SU-DHL-6 (cell line): ENCODE data around the gene BNC1.

ENCODE experiments used
- H2AFZ ChIP-seq: fragments of 200-600 bp; sonication (generic); 2 replicates; pipeline ENCODE4 v1.6.1; 2014; ENCODE audit warnings: low read depth, mild to moderate bottlenecking, moderate library complexity, mixed read lengths, antibody characterized with exemption, low read length; ENCODE audit not compliant: severe bottlenecking
- H3F3A ChIP-seq: fragments of 200-600 bp; shearing (Covaris generic); 2 replicates; pipeline ENCODE4 v1.6.0; 2016; ENCODE audit warnings: antibody characterized with exemption, mild to moderate bottlenecking; ENCODE audit not compliant: insufficient read depth
- H3K27ac ChIP-seq: fragments of 200-600 bp; sonication (generic); 2 replicates; pipeline ENCODE4 v1.5.1; 2016; ENCODE audit warnings: low read depth, mild to moderate bottlenecking, low read length, moderate library complexity, mixed read lengths
- H3K27me3 ChIP-seq: fragments of 200-600 bp; sonication (generic), shearing (Covaris generic); 2 replicates; pipeline ENCODE4 v1.6.0; 2014; ENCODE audit warnings: mild to moderate bottlenecking, low read length
- H3K36me3 ChIP-seq: fragments of 200-600 bp; sonication (generic); 2 replicates; pipeline ENCODE4 v1.6.1; 2014; ENCODE audit warnings: mild to moderate bottlenecking, low read length, mixed read lengths
- H3K4me2 ChIP-seq: fragments of 300-600, 200-600 bp; shearing (Covaris generic), sonication (generic); 2 replicates; pipeline ENCODE4 v1.6.0; 2014; ENCODE audit warnings: low read length, low read depth, mild to moderate bottlenecking; ENCODE audit not compliant: poor library complexity, severe bottlenecking
- H3K4me3 ChIP-seq: fragments of 200-600 bp; sonication (generic); 2 replicates; pipeline ENCODE4 v1.5.1; 2014; ENCODE audit warnings: antibody characterized with exemption, low read length, mild to moderate bottlenecking, mixed read lengths; ENCODE audit not compliant: insufficient read depth, poor library complexity, severe bottlenecking
- H3K79me2 ChIP-seq: fragments of 200-600 bp; sonication (generic); 2 replicates; pipeline ENCODE4 v1.6.1; 2014; ENCODE audit warnings: mild to moderate bottlenecking, low read length, moderate library complexity; ENCODE audit not compliant: insufficient read depth
- H3K9ac ChIP-seq: fragments of 200-600 bp; sonication (generic); 2 replicates; pipeline ENCODE4 v1.7.0; 2014; ENCODE audit warnings: mild to moderate bottlenecking, low read length
- H3K9me2 ChIP-seq: fragments of 200-600 bp; sonication (generic); replicated peaks from 2 replicates; pipeline ENCODE4 v1.6.1; 2014; ENCODE audit warnings: low read length; ENCODE audit not compliant: insufficient read depth
- H3K9me3 ChIP-seq: fragments of 200-600 bp; sonication (generic); 2 replicates; pipeline ENCODE4 v1.6.1; 2014; ENCODE audit warnings: low read length, mixed read lengths; ENCODE audit not compliant: insufficient read depth
- H4K20me1 ChIP-seq: fragments of 200-600 bp; sonication (generic); 2 replicates; pipeline ENCODE4 v1.6.1; 2014; ENCODE audit warnings: low read depth, mild to moderate bottlenecking, antibody characterized with exemption, low read length, moderate library complexity, mixed read lengths
- EZH2phosphoT487 ChIP-seq: fragments of 200-600 bp; sonication (generic), shearing (Covaris generic); conservative IDR thresholded peaks from 2 replicates; pipeline ENCODE4 v1.6.1; 2018; ENCODE audit warnings: mild to moderate bottlenecking, antibody characterized with exemption, low read length, moderate library complexity, mixed read lengths
- TF ChIP-seq, protein P1 (sequence below): fragments of 200-600 bp; sonication (generic); IDR thresholded peaks from one replicate; pipeline ENCODE4 v1.5.1; 2017; ENCODE audit warnings: antibody characterized with exemption, mild to moderate bottlenecking, low read length, moderate library complexity; ENCODE audit not compliant: insufficient read depth, poor library complexity, severe bottlenecking

Gene BNC1

DNA sequence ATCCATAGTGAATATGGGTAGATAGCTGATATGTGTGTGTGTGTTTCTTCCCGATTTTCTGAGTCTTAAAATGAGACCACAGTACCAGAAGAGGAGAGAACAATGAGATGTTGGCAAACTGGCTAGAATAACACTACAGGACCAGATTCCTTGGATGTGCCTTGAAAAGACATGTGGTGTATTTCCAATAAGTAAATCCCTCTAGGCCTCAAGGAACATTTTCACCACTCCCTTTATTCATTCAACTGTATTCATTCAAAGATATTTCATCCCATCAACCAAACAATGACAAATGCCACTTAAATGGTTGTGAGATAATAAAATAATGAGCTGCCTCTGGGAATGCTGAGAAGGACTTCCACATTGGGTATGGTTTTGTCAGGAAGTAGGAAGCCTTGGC lies 8.7 kb upstream of the BNC1 start:
- no peak overlapping the region for H3K4me3 ChIP-seq
- no peak overlapping the region for H3K4me2 ChIP-seq
- H3K79me2 ChIP-seq, result no peaks in the 10 kb centered on the region
- no peak overlapping the region for H2AFZ ChIP-seq
- no peaks in the 10 kb centered on the region for H4K20me1 ChIP-seq
- no peaks in the 10 kb centered on the region for H3F3A ChIP-seq
- H3K36me3 ChIP-seq, result no peaks in the 10 kb centered on the region
- no peak overlapping the region for H3K27ac ChIP-seq
- no peaks in the 10 kb centered on the region for H3K27me3 ChIP-seq
- no peaks in the 10 kb centered on the region for H3K9me2 ChIP-seq
- H3K9me3 ChIP-seq, result no peaks in the 10 kb centered on the region
- no peak overlapping the region for H3K9ac ChIP-seq
- TF ChIP-seq, protein P1, sequence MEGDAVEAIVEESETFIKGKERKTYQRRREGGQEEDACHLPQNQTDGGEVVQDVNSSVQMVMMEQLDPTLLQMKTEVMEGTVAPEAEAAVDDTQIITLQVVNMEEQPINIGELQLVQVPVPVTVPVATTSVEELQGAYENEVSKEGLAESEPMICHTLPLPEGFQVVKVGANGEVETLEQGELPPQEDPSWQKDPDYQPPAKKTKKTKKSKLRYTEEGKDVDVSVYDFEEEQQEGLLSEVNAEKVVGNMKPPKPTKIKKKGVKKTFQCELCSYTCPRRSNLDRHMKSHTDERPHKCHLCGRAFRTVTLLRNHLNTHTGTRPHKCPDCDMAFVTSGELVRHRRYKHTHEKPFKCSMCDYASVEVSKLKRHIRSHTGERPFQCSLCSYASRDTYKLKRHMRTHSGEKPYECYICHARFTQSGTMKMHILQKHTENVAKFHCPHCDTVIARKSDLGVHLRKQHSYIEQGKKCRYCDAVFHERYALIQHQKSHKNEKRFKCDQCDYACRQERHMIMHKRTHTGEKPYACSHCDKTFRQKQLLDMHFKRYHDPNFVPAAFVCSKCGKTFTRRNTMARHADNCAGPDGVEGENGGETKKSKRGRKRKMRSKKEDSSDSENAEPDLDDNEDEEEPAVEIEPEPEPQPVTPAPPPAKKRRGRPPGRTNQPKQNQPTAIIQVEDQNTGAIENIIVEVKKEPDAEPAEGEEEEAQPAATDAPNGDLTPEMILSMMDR, result no peak
- TF ChIP-seq EZH2phosphoT487, result no peak

DNA sequence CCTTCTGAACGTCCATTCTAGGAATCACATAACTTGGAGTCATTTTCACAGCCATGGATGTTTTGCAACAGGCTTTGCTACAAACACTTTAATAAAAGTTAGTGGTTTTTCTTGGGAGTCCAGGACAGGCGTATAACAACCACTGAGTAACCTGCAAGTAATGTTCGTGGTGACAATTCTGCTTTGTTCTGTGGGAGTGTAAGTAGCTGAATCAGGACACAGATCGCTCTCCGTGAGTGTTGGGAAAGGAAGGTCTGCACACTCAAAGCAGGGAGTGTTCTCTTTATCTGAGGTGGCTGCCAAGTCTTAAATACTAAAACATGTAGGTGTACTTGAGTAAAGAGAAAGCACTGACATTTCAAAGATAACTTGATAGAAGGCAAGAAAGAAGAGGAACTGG lies 7.9 kb upstream of the BNC1 start:
- Histone ChIP-seq H2AFZ (no peak overlapping the region), H3K4me2 (no peak overlapping the region), H3K36me3 (no peaks in the 10 kb centered on the region), H3F3A (no peaks in the 10 kb centered on the region), H3K9me2 (no peaks in the 10 kb centered on the region), H3K79me2 (no peaks in the 10 kb centered on the region), H3K27ac (no peak overlapping the region), H3K27me3 (no peaks in the 10 kb centered on the region), H3K4me3 (no peak overlapping the region), H3K9ac (no peak overlapping the region), H4K20me1 (no peaks in the 10 kb centered on the region), H3K9me3 (no peaks in the 10 kb centered on the region)
- TF ChIP-seq, protein P1, result no peak
- TF ChIP-seq EZH2phosphoT487, result no peak

DNA sequence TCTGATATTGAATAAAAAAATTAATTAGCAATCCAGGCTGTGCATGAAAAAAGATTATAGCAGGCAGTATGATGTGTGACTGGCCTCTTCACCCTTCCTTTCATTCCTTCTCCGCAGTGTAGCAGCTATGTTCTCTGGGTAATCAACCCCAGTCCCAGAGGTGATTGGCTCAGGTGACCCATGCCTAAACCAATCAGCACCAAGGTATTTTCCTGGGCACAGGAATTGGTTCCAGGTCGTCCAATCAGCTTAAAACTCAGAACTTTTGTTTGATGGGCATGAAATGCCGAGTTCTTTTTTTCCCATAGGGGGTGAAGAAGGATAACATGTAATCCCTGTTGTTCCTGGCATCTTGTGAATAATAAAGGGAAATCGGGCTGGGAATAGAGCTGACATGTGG lies 5.8 kb upstream of the BNC1 start:
- Histone ChIP-seq H3K9ac (no peak overlapping the region), H3F3A (no peaks in the 10 kb centered on the region), H3K27me3 (no peaks in the 10 kb centered on the region), H3K9me3 (no peaks in the 10 kb centered on the region), H3K4me2 (no peak overlapping the region), H3K27ac (no peak overlapping the region), H4K20me1 (no peaks in the 10 kb centered on the region), H3K36me3 (no peaks in the 10 kb centered on the region), H2AFZ (no peak overlapping the region), H3K9me2 (no peaks in the 10 kb centered on the region), H3K79me2 (no peaks in the 10 kb centered on the region), H3K4me3 (no peak overlapping the region)
- TF ChIP-seq, protein P1, result no peak

DNA sequence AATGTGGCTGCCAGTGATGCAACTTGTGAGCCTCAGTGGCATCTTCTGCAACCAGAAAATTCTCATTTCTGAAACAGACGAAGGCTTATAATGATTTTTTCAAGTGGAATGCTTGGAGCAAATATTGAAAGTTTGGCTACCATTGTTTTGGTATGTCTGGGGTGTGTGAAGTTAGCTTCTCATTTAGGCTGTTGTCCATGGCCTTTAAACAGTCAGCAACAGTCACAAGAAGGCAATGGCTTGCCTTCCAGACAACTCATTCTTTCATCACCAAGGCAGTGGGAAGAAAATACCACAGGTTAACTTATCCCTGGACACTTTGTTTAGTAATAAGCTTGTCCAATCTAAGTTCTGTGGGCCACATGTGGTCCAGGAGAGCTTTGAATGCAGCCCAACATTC lies 4.7 kb upstream of the BNC1 start:
- H3K4me2 ChIP-seq, result no peak overlapping the region
- H4K20me1 ChIP-seq, result no peaks in the 10 kb centered on the region
- no peak overlapping the region for H3K4me3 ChIP-seq
- H3F3A ChIP-seq, result no peaks in the 10 kb centered on the region
- H3K27me3 ChIP-seq, result no peaks in the 10 kb centered on the region
- TF ChIP-seq, protein P1, result no peak
- no peak for TF ChIP-seq EZH2phosphoT487
- H3K9me2 ChIP-seq, result no peaks in the 10 kb centered on the region
- no peaks in the 10 kb centered on the region for H3K9me3 ChIP-seq
- H3K36me3 ChIP-seq, result no peaks in the 10 kb centered on the region
- no peaks in the 10 kb centered on the region for H3K79me2 ChIP-seq
- no peak overlapping the region for H3K9ac ChIP-seq
- H2AFZ ChIP-seq, result no peak overlapping the region
- H3K27ac ChIP-seq, result no peak overlapping the region
